GM12878 (cell line): ENCODE results near the gene PPP2R2D. TPM values are rescaled to one million over a fixed set of nuclear protein-coding genes. Genes with fewer than 3 reads are reported as not detected.

ENCODE experiments used
- ATAC-seq: fragments of 200-7000 bp; cut with Tn5 transposase; 3 replicates; pipeline ENCODE4 v1.9.1; 2020; ENCODE audit warnings: mild to moderate bottlenecking, moderate library complexity
- BruUV-seq: library from RNA; stranded (reverse); fragments of 400-500 nt; replicated peaks from 2 replicates; lab custom pipeline; 2021; lab: Mats Ljungman, UMichigan
- CTCF ChIA-PET: fragments of 300-600 bp; sonication (Branson Sonifier 250); formaldehyde crosslinking; extraction: SDS; loops from one replicate; lab custom pipeline; 2021; ENCODE audit warnings: inconsistent platforms; lab: Yijun Ruan, JAX
- POLR2A ChIA-PET: fragments of 350-600 bp; formaldehyde crosslinking; extraction: SDS; loops from one replicate; lab custom pipeline; 2021; ENCODE audit warnings: inconsistent platforms; lab: Charles Lee
- RAD21 ChIA-PET: fragments of 300-600 bp; sonication (Branson Sonifier 250); formaldehyde crosslinking; loops from one replicate; lab custom pipeline; 2023; ENCODE audit warnings: antibody characterized with exemption; ENCODE audit not compliant: unreplicated experiment; lab: Charles Lee
- SMC1A ChIA-PET: fragments of 300-600 bp; sonication (Branson Sonifier 250); formaldehyde crosslinking; loops from one replicate; lab custom pipeline; 2023; ENCODE audit not compliant: unreplicated experiment, uncharacterized antibody; lab: Charles Lee
- DNase-seq: peaks from one replicate; pipeline ENCODE4 v3.0.0-alpha.2; 2011; ENCODE audit warnings: low read depth, low spot score
- FAIRE-seq: peaks from 3 replicates; lab custom pipeline; 2011; peaks lifted over from hg19 to GRCh38; lab: Jason Lieb, UNC
- H2AFZ ChIP-seq: 2 replicates; pipeline ENCODE4 v1.6.0; 2011; ENCODE audit warnings: low read depth, low read length, control low read depth; ENCODE audit not compliant: control insufficient read depth
- H3K27ac ChIP-seq: 2 replicates; pipeline ENCODE4 v1.5.1; 2011; ENCODE audit warnings: control low read depth; ENCODE audit not compliant: control insufficient read depth, insufficient read depth
- H3K27me3 ChIP-seq, 2 experiments: replicated peaks in 1 of 2; 2 replicates each; pipeline versions ENCODE4 v1.6.0 to v1.6.1; 2011; ENCODE audit warnings: low read length in 1 of 2; ENCODE audit not compliant: control insufficient read depth in 2 of 2, insufficient read depth in 2 of 2
- H3K36me3 ChIP-seq, 2 experiments: 2 replicates each; pipeline ENCODE4 v1.5.1; 2011; ENCODE audit warnings: low read length in 1 of 2; ENCODE audit not compliant: control insufficient read depth in 2 of 2, insufficient read depth in 2 of 2
- H3K4me1 ChIP-seq: 2 replicates; pipeline ENCODE4 v1.6.1; 2011; ENCODE audit warnings: mild to moderate bottlenecking, low read length, moderate library complexity, mixed read lengths; ENCODE audit not compliant: control insufficient read depth, insufficient read depth
- H3K4me2 ChIP-seq: 2 replicates; pipeline ENCODE4 v1.6.0; 2011; ENCODE audit warnings: control low read depth; ENCODE audit not compliant: control insufficient read depth, insufficient read depth
- H3K4me3 ChIP-seq: fragments of 200-600 bp; sonication (generic); 2 replicates; pipeline ENCODE4 v1.5.1; 2016
- H3K79me2 ChIP-seq: 2 replicates; pipeline ENCODE4 v1.6.0; 2011; ENCODE audit warnings: low read length; ENCODE audit not compliant: control insufficient read depth, insufficient read depth
- H3K9ac ChIP-seq: 2 replicates; pipeline ENCODE4 v1.8.0; 2011; ENCODE audit warnings: low read length, control low read depth, mixed read lengths; ENCODE audit not compliant: control insufficient read depth, insufficient read depth
- H3K9me3 ChIP-seq: replicated peaks from 3 replicates; pipeline ENCODE4 v1.5.1; 2011; ENCODE audit warnings: mild to moderate bottlenecking, low read length; ENCODE audit not compliant: control insufficient read depth, insufficient read depth
- H4K20me1 ChIP-seq: 2 replicates; pipeline ENCODE4 v1.6.0; 2011; ENCODE audit not compliant: control insufficient read depth, insufficient read depth
- BCL11A ChIP-seq: IDR thresholded peaks from 2 replicates; pipeline ENCODE4 v1.6.1; 2011; ENCODE audit warnings: low read depth, low read length
- CREM ChIP-seq: IDR thresholded peaks from 2 replicates; pipeline ENCODE4 v1.6.1; 2014; ENCODE audit warnings: antibody characterized with exemption, low read depth
- HDAC6 ChIP-seq: fragments of 200-600 bp; sonication (generic); IDR thresholded peaks from one replicate; pipeline ENCODE4 v1.8.0; 2017; ENCODE audit warnings: antibody characterized with exemption; ENCODE audit not compliant: unreplicated experiment
- NFYA ChIP-seq: IDR thresholded peaks from 2 replicates; pipeline ENCODE4 v1.6.1; 2011; ENCODE audit warnings: low read depth, mild to moderate bottlenecking, low read length, improper control_type of control experiment, borderline replicate concordance
- PAX5 ChIP-seq: IDR thresholded peaks from 2 replicates; pipeline ENCODE4 v1.6.1; 2011; ENCODE audit warnings: low read depth, low read length, borderline replicate concordance
- RFX5 ChIP-seq: IDR thresholded peaks from 2 replicates; pipeline ENCODE4 v1.6.1; 2011; ENCODE audit warnings: low read depth, low read length, improper control_type of control experiment
- SREBF1 ChIP-seq: IDR thresholded peaks from 2 replicates; pipeline ENCODE4 v1.6.1; 2012; ENCODE audit warnings: mild to moderate bottlenecking, low read length
- TCF7 ChIP-seq: IDR thresholded peaks from 2 replicates; pipeline ENCODE4 v1.6.1; 2014; ENCODE audit warnings: antibody characterized with exemption, borderline replicate concordance
- WRNIP1 ChIP-seq: IDR thresholded peaks from 2 replicates; pipeline ENCODE4 v1.6.1; 2011; ENCODE audit warnings: low read depth, low read length, improper control_type of control experiment, borderline replicate concordance
- YY1 ChIP-seq: IDR thresholded peaks from 2 replicates; pipeline ENCODE4 v1.6.1; 2011; ENCODE audit warnings: low read depth, mild to moderate bottlenecking, low read length
- WGBS: methylation state at CpG from one replicate; pipeline ENCODE4 v1.1.6; 2016; ENCODE audit warnings: low lambda C conversion rate; ENCODE audit not compliant: insufficient replicate concordance, insufficient coverage; ENCODE audit errors: missing lambda C conversion rate; 5-methylcytosine and 5-hydroxymethylcytosine counted together
- in situ Hi-C: fragments of 300-500 bp; cut with MboI; formaldehyde crosslinking; loops from 9 replicates; pipeline ENCODE4 v1.14.3; 2018; ENCODE audit warnings: mixed read lengths
- intact Hi-C: fragments of 100-400 bp; cut with micrococcal nuclease; formaldehyde crosslinking; loops from one replicate; pipeline ENCODE4 v1.14.2; 2022; ENCODE audit not compliant: unreplicated experiment
- polyA plus RNA-seq, 11 experiments: library from polyadenylated mRNA; depleted of rRNA in 4 of 11; unstranded in 6 of 11; stranded (reverse) in 5 of 11; fragments of >200 nt; fragmentation: Nextera tagmentation in 4 of 11; fragmentation: Illumina TruSeq in 1 of 11; extraction: Ambion mirVana in 4 of 11; extraction: Trizol in 1 of 11; gene quantifications; 1 replicate in 1 of 11; 2 replicates in 10 of 11; pipeline versions ENCODE4 v1.2.1 to v1.2.3, GENCODE V29; 2011 to 2016; ENCODE audit warnings: inconsistent platforms in 2 of 11, missing spikeins in 2 of 11, low read depth in 1 of 11
- total RNA-seq, 4 experiments: library from RNA; depleted of rRNA in 3 of 4; stranded (reverse); fragments of >200 nt in 3 of 4; fragmentation: Illumina TruSeq in 1 of 4; extraction: Trizol in 1 of 4; gene quantifications; 2 replicates each; pipeline versions ENCODE4 v1.2.1 to v1.2.3, GENCODE V29; 2013 to 2021
- TF ChIP-seq, protein P1 (sequence below): fragments of 450-650 bp; IDR thresholded peaks from 2 replicates; pipeline ENCODE4 v1.6.1; 2018; ENCODE audit warnings: borderline replicate concordance, mild to moderate bottlenecking; ENCODE audit not compliant: partially characterized antibody
- TF ChIP-seq, protein P2 (sequence below): IDR thresholded peaks from 2 replicates; pipeline ENCODE4 v1.6.1; 2011; ENCODE audit warnings: borderline replicate concordance, low read depth, mild to moderate bottlenecking, moderate library complexity, mixed read lengths, low read length; ENCODE audit not compliant: insufficient read depth; ENCODE audit errors: extremely low read length
- TF ChIP-seq, protein P3 (sequence below): IDR thresholded peaks from 2 replicates; pipeline ENCODE4 v1.6.1; 2012; ENCODE audit warnings: low read depth, low read length, improper control_type of control experiment

The PPP2R2D gene
- total and polyA plus RNA-seq, 10 of the 15 experiments (the other 5 are each of a cell fraction or from before 2014, with no cell fraction given): 2.8 to 41.9 (median 21.8) TPM

GRCh38 chr10:131944412-131944811 lies 43.6 kb downstream of the PPP2R2D start:
- ChIA-PET CTCF (no interaction called here), SMC1A (interaction anchor here (1.3 kb wide), 1 partner anchor 39 kb away, joined by 3 read pairs; no protein-coding TSS in a partner anchor), POLR2A (no interaction called here), RAD21 (no interaction called here)
- Histone ChIP-seq H3K27ac (no peak overlapping the region), H3K9me3 (no peaks in the 10 kb centered on the region), H4K20me1 (no peaks in the 10 kb centered on the region), H3K79me2 (no peaks in the 10 kb centered on the region), H3K36me3 (peaks cover 28 to 30% of the 10 kb centered on the region in 2 experiments), H3K4me2 (no peak overlapping the region), H2AFZ (no peak overlapping the region), H3K9ac (no peak overlapping the region), H3K4me1 (no peaks in the 10 kb centered on the region), H3K27me3 (no peaks in the 10 kb centered on the region), H3K4me3 (no peak overlapping the region)
- ATAC-seq (no peak), FAIRE-seq (no peak), DNase-seq (no peak)
- no TSS peak for BruUV-seq
- TF ChIP-seq BCL11A (no peak), HDAC6 (no peak)
- intact Hi-C loops (no loop called here), in situ Hi-C loops (no loop called here)
- 98% methylated on average over 4 of the region's 4 CpGs for WGBS

GRCh38 chr10:131944976-131945695 lies 44.3 kb downstream of the PPP2R2D start:
- Histone ChIP-seq H3K4me2 (no peak overlapping the region), H3K79me2 (no peaks in the 10 kb centered on the region), H3K9me3 (no peaks in the 10 kb centered on the region), H3K9ac (no peak overlapping the region), H3K4me3 (no peak overlapping the region), H3K4me1 (no peaks in the 10 kb centered on the region), H4K20me1 (no peaks in the 10 kb centered on the region), H3K36me3 (peaks cover 29 to 31% of the 10 kb centered on the region in 2 experiments), H2AFZ (no peak overlapping the region), H3K27ac (no peak overlapping the region), H3K27me3 (no peaks in the 10 kb centered on the region)
- RAD21 ChIA-PET: no interaction called here
- in situ Hi-C loops: no loop called here
- FAIRE-seq (no peak), DNase-seq (no peak), ATAC-seq (no peak)
- CTCF ChIA-PET: interaction anchor here (0.6 kb wide), 1 partner anchor 745 kb away, joined by 3 read pairs; no protein-coding TSS in a partner anchor
- intact Hi-C loops: no loop called here
- no TSS peak for BruUV-seq
- POLR2A ChIA-PET: no interaction called here
- SMC1A ChIA-PET: interaction anchor here (1.3 kb wide), 1 partner anchor 39 kb away, joined by 3 read pairs; no protein-coding TSS in a partner anchor
- WGBS: 99% methylated on average over 28 of the region's 28 CpGs
- no peak for TF ChIP-seq WRNIP1
- no peak for TF ChIP-seq NFYA
- no peak for TF ChIP-seq RFX5
- no peak for TF ChIP-seq YY1
- no peak for TF ChIP-seq TCF7
- TF ChIP-seq CREM: no peak
- TF ChIP-seq, protein P1, sequence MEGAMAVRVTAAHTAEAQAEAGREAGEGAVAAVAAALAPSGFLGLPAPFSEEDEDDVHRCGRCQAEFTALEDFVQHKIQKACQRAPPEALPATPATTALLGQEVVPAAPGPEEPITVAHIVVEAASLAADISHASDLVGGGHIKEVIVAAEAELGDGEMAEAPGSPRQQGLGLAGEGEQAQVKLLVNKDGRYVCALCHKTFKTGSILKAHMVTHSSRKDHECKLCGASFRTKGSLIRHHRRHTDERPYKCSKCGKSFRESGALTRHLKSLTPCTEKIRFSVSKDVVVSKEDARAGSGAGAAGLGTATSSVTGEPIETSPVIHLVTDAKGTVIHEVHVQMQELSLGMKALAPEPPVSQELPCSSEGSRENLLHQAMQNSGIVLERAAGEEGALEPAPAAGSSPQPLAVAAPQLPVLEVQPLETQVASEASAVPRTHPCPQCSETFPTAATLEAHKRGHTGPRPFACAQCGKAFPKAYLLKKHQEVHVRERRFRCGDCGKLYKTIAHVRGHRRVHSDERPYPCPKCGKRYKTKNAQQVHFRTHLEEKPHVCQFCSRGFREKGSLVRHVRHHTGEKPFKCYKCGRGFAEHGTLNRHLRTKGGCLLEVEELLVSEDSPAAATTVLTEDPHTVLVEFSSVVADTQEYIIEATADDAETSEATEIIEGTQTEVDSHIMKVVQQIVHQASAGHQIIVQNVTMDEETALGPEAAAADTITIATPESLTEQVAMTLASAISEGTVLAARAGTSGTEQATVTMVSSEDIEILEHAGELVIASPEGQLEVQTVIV: no peak
- TF ChIP-seq, protein P2, sequence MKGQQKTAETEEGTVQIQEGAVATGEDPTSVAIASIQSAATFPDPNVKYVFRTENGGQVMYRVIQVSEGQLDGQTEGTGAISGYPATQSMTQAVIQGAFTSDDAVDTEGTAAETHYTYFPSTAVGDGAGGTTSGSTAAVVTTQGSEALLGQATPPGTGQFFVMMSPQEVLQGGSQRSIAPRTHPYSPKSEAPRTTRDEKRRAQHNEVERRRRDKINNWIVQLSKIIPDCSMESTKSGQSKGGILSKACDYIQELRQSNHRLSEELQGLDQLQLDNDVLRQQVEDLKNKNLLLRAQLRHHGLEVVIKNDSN: no peak
- TF ChIP-seq, protein P3, sequence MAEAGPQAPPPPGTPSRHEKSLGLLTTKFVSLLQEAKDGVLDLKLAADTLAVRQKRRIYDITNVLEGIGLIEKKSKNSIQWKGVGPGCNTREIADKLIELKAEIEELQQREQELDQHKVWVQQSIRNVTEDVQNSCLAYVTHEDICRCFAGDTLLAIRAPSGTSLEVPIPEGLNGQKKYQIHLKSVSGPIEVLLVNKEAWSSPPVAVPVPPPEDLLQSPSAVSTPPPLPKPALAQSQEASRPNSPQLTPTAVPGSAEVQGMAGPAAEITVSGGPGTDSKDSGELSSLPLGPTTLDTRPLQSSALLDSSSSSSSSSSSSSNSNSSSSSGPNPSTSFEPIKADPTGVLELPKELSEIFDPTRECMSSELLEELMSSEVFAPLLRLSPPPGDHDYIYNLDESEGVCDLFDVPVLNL: no peak
- no peak for TF ChIP-seq PAX5
- no peak for TF ChIP-seq SREBF1
